GM18499 (cell line): ENCODE data around the gene MAN1C1.

Source experiments
- ATAC-seq: cut with Tn5 transposase; IDR thresholded peaks from one replicate; pipeline ENCODE4 v1.9.1; 2021; ENCODE audit warnings: moderate number of reproducible peaks; ENCODE audit not compliant: insufficient read depth, unreplicated experiment

The MAN1C1 gene

DNA sequence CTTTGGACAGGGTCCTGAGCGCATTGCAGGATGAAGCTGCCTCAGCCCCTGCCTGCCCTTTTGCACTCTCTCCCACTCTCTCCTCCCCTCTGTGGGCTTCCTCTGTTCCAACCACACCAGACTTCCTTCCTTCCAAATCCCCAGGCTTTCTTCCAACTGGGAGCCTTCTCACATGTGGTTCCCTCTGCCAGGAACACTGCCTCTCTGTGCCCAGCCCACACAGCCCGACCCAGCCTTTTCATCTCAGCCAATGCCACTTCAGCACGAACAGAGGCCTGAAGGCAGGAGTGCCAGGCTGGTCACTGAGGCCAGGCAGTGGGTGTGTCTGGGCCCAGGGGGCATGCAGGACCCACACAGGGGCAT, 189.3 kb downstream of the MAN1C1 start:
- ATAC-seq: no peak

DNA sequence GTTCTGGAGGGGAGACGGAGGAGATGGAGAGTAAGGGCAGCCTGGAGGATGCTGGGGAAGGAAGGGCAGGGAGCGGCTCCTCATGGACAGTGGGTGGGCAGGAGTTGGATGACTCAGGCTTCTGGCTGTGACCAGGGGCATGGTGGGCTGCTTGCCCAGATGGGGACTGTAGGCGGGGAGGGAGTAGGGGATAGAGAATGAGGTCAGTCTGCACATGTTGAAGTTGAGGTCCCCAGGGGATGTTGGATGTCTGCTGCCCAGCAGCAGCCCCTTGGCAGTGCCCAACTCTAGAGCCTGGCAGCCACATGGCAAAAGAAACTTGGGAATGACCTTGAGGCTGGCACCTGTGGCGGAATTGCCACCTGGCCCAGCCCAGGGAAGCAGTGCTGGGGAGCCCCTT, 189.8 kb downstream of the MAN1C1 start:
- no peak for ATAC-seq

GRCh38 chr1:25807480-25808390, 191.1 kb downstream of the MAN1C1 start:
- no peak for ATAC-seq

DNA sequence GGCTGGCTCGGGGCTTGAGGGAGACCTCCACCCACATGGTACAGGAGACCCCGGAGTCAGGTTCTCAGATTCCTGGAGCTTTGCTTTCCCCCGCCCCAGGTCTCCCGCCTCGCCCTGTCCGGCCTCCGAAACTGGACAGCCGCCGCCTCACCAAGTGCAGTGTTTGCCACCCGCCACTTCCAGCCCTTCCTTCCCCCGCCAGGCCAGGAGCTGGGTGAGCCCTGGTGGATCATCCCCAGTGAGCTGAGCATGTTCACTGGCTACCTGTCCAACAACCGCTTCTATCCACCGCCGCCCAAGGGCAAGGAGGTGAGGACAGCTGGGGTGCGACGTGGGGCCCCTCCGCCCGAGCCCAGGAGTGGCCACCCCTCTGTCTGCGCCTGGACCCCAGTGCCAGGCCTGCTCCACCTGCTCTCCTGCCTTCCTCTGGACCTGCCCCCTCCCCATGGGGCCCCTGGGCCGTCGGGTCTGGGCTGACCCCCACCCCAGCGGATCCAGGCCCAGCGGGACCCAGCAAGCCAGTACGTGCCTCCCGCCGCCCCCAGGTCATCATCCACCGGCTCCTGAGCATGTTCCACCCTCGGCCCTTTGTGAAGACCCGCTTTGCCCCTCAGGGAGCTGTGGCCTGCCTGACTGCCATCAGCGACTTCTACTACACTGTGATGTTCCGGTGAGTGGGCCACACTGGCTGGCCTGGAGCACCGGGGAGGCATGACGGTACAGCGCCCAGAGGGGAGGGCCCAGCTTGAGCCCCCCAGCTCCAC, 192.1 kb downstream of the MAN1C1 start:
- no peak for ATAC-seq

DNA sequence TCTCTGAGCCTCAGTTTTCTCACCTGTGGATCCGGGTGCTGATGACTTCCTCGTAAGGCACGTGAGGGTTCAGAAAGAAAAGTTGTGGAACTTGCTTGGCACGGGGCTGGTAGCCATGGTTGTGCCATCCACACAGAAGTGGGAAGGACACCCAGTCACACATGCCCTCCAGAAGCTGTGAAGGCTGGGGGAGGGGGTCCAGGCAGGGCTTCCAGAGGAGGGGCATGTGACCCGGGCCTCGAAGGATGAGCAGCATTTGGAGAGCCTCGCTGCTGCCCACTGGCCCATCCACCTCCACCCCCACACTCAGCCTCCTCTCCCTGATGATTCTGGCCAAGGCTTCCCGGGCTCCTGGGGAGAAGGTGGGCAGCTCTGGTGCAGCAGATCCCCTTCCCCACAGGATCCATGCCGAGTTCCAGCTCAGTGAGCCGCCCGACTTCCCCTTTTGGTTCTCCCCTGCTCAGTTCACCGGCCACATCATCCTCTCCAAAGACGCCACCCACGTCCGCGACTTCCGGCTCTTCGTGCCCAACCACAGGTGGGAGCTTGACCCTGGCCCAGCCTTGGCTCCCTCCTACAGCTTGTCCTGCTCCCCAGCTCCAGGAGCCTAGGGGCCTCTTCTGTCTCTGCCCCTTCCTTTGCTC, 192.8 kb downstream of the MAN1C1 start:
- ATAC-seq: no peak

DNA sequence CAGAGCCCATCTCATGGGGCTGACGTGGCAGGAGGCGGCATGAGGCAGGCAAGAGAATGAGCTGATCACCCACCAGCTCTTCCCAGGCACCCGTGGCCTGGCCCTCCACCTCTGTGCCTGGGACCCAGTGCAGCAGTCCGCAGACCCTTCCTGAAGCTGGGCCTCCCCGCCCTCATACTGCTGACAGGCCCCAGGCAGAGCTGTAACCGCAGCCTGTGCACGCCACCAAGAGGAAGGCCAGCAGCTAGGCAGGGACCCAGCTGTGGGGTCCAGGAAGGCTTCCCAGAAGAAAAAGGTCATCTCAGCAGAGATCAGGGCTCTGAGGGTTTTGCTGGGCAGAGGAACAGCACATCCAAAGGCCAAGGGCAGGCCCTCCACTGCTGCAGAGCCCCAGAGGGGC, 193.3 kb downstream of the MAN1C1 start:
- ATAC-seq: no peak

- no peak for ATAC-seq
Observed at GRCh38 chr1:25810341-25811299, 194.0 kb downstream of the MAN1C1 start.

GRCh38 chr1:25811384-25812082, 194.9 kb downstream of the MAN1C1 start:
- no peak for ATAC-seq

DNA sequence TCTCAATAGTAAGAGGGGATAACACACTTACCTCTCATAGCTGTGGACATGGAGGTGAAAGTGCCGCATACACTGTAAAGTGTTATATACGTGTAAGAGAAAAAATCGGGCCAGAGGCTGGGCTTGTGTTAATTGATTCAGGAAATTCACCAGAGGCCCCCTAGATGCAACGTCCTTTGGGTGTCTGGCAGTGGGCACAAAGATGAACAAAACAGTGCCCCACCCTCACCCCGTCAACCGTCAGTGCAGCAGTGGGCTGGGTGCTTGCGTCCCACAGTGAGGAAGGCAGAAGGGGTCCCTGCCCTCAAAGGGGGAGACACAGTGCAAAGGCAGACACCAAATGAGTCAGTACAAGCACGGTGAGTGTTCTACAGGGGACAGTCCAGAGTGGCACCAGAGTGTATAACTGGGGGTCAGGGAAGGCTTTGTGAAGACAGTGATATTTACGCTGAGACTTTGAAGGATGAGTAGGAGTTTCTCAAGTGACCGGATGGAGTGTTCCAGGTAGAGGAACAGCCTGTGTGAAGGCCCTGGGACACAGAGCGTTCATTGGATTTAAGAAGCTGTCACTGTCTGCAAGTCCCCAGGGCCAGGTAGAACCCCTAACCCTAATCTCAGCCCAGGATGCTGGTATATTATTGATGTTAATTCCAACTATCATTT, 196.6 kb downstream of the MAN1C1 start:
- no peak for ATAC-seq

- ATAC-seq: no peak
Observed at GRCh38 chr1:25813734-25814471, 197.3 kb downstream of the MAN1C1 start.

DNA sequence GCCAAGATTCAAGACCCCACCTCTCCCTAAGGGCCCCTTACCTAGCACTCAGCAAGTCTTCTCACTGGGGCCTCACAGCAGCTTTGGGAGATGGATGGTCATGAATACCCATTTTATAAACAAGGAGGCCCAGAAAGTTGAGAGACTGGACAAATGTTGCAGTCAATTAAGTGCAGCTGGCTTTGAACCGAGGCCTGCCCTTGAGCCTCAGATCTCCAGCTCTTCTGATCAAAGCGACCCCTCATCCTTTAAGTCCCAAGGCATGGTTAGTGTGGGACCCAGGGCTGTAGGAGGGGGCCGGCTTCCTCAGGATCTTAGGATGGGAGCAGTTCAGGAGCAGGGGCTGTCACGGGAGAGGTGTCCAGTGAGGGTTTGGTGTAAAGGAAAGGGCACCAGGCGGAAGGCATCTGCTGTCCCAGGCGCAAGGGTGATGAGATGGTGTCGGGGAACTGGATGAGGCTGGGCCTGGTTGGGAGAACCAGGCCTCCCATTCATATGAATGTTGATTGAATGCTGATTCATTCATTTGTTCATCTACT, 198.0 kb downstream of the MAN1C1 start:
- ATAC-seq: no peak

DNA sequence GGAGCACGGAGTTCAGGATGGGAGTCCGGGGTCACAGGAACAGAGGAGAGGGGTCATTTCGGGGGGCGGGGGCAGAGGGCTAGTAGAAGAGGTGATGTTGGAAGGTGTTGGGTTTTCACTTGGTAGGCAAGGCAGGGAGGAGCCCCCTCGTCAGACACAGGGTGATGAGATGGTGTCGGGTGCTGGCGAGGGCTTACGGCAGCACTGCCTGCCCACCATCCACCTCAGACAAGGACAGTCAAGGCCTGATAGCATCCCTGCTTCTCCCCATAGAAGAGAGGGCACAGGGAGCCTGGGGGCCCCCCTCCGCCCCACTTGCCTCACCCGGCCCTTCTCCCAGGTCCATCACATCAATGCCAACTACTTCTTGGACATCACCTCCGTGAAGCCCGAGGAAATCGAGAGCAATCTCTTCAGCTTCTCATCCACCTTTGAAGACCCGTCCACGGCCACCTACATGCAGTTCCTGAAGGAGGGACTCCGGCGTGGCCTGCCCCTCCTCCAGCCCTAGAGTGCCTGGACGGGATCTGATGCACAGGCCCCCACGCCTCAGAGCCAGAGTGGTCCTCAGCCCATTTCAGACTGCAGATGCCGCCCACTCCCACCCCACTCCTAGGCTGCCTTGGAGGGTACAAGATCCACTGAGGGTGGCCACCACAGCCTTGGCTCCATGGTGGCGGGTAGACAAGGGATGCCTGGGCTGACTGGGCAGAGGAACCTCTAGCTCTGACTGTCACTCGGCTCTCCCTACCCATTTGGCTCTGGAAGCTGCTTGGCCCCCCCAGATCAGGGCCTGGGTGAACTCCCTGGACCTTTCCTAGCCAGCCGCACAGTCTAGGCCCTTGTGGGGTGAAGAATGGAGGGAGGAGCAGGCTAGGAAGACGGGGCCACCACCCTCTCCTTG, 198.9 kb downstream of the MAN1C1 start:
- ATAC-seq: no peak

GRCh38 chr1:25816112-25816718, 199.6 kb downstream of the MAN1C1 start:
- no peak for ATAC-seq

- ATAC-seq: no peak
Observed at GRCh38 chr1:25817840-25818501, 201.4 kb downstream of the MAN1C1 start.

GRCh38 chr1:25818569-25818968, 202.0 kb downstream of the MAN1C1 start:
- no peak for ATAC-seq
